ENCODE results near the gene GSG1L.

GSG1L gene

DNA sequence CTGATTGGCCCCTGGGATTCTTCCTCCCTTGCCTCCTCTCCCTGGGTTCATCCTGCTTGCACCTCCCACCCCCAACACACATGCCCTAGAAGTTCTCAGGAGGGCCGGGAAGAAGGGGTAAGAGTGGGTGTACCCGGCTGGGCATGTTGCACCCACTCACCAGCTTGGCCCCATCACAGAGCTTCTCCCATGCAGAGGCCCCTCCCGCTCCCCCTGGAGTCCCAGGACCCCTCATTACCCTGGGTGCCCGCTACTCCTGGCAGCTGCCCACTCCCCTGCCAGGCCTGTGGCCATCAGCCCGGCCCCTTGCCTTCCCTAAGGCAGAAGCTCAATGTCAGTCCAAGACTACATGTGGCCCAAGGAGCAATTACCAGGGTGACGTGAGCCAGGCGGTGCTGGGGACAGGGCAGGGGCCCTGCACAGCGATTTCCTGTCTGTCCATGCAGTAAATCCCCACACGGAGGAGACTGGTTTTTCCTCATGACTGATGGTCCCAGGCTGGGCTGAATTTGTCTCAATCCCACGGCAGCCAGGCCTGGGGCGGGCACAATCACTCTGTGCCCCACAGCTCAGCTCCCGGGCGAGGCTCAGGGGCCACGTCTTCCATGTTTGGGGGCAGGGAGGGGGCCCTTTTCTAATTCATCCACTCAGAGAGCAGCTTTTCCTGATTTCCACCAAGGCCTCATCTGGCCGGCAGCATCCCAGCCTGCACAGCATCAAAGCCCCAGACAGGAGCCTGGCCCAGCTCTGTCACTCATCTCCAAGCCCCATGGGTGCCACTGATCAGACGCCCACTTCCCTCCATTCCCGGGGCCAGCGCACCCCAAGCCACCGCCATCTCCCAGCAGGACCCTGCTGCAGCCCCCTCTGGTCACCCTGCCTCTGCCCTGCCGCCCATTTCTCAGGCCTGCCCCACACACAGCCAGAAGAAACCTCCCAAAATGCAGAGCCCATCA, 278.9 kb downstream of the GSG1L start:
- DNase-seq = no peak

DNA sequence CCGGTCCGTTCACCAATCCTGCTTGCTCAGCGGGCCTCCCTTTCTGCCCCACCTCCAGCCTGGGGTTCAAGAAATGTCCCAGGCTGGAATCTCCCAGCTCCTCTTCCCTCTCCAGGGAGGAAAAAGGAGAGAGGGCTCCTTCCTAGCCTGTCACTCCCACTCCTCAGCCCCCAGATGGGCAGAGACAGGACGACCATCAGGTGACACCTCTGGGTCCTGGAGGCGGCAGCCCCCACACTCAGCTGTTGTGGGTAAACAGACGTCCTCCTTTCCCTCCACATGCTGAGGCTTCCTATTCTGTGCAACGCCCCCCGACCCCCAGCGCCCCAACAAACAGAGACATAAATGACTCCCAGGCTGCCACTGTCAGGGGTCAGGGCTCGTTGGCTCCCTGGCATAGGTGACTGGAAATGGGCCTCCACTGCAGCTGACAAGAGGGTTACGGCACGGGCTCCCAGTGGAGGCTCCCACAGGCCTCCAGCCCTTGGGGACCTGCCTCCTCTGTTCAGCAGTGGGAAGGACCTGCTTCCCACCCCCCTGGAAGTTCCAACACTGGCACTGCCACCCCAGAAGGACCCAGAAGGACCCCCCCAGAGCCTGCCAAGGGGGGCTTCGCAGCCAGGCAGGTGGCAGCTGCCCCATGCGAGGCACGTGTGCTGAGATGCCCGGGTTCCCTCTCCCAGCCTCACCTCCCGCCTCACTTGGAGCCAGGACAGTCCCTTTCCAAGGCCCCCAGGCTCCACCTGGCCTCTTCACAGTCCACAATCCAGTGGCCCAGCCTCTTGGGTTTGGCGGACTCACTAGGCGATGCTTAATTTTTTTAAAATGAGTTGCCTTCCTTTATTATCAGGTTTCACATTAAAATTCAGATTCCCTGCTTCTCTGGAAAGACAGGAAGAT, 281.3 kb downstream of the GSG1L start:
- DNase-seq = no peak

DNA sequence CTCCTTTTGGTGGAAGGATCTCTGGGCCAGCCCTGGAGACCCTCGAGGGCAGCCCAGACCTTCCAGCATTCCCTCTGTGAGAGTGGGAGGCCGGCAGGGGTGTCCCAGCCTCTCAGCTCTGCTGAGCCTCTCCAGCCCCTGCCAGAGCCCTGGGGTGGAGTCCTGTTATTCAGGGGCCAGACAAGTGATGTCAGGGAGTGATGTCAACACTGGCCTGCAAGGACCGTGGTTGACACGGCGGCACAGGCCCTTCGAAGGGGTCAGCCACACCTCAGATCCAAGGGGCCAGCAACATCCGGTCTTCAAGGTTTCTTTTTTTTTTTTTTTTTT, 282.4 kb downstream of the GSG1L start:
- no peak for DNase-seq

DNA sequence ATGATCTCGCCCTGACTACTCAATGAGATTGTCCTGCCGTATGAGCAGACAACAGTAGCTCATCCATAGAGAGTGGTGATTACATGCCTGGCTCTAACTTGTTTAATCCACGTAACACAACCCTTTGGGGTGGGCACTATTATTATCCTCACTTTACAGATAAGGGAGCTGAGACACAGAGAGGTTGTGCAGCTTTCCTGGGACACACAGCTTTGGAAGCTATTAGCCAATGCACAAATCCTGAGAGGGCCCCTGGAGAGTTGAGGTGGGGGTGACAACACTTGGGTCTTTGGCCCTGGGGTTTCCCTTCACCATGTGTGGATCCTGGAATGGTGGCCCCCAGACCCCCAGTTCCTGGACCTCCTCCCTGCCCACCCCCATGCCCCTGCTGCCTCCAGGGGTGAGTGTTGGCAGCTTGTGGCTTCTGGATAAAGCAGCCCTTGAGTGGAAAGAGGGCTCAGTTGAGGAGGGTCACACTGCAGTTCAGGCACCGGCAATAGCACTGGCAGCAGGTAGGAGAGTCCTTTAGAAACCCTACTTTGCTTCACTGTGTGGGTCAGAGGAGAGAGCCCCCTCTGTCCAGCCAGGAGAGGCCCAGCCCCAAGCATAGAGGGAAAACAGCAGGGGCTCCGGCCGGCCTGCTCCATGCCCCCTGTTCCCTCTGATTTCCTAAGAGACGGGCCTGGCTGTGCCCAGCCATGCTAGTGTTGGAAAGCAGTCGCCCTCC, 282.9 kb downstream of the GSG1L start:
- no peak for DNase-seq

DNA sequence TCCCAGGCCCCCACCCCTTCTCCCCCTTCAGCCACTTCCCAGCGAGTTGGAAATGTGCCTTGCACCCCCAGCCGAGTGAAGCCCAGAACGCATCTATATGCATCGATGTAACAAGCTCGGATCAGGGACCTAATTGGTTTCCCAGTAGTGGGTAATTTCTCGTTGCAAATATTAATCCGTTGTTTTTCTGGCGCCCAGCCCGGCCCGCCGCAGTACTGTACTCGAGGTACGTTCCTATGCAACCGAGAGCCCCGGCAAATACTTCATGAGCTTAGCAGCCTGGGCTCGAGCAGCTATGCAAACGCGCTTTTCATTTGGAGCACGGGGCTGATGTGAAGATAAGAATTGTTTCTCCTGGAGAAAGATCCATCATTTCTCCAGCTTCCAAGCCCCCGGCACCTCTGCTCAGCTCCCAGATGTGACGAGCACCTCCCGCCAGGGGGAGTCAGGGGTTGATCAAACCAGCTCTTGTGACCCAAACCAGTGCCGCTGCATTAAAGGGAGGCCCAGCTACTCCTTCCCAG, 283.8 kb downstream of the GSG1L start:
- no peak for DNase-seq

DNA sequence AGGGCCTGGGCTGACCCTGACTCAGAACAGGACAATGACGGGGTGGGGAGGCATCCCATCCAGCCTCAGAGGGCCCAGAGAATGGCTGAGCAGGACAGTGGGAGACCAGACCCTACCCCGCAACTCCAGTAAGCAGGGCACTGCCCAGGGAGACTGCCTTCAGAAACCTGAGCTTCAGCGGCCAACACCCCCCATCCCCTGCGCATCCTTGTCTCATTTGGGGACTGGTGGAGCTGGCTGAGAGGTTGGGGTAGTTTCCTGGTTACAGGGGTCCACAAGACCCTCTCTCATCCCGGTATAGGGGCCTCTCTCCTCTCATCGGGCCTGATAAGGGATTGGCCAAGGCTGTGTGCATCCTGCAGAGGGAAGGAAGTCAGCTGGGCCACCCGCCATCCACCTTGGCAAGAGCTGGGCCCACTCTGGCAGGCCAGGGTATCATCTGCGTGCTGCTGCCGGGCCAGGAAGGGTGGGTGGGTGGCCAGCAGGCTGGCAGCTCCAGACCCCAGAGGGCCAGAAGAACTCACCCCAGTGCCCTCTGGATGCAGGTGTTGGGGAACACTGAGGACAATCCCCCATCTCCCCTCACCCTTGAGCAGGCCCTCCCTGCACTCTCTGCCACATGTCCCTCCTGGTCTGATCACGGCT, 284.5 kb downstream of the GSG1L start:
- DNase-seq = no peak

DNA sequence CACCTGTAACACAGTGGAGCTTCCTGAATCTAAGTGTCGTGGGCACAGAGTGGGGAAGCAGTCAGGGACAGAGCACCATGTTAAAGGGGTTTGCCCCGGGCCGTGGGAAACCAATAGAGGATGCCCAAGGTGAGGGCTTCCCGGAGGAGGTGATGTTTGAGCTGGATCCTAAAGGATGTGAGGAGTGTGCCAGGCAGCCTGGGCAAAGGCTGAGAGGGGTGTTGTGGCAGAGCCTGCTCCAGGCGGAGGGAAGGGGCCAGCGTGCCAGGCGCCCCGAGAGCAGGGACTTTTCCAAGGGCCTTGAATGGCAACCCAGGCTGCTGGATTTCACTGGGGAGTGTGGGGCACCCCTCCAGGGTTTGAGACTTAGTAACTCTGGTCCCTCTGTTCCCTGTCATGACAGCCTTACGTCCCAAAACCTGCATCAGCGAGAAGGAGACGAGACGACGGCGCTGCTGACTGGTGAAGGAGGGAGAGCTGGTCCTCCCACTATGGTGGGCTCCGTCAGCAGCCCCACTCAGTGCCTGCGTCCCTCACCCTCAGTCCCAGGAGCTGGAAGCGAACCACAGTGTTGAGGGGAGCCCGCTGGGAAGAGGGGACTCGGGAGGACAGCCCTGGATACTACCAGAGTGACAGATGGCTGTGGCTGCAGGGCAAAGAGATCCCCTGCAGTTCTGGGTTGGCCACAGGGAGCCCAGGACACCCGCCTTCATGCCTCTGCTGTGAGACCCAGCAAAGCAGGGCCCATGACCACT, 285.2 kb downstream of the GSG1L start:
- DNase-seq = no peak

DNA sequence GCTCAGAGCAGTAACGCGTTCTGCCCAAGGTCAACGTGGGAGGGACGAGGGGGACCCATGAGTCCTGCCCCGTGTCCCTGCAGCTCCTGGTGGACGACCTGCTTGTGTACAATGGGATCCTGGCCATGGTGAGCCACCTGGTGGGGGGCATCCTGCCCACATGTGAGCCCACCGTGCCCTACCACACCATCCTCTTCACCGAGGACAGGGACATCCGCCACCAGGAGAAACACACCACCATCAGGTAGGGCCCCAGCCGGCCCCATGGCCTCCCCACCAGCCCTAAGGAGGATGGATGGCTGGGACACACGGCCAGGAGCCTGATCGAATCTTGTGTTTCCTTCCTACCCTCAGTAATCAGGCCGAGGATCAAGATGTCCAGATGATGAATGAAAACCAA, 286.0 kb downstream of the GSG1L start:
- no peak for DNase-seq

DNA sequence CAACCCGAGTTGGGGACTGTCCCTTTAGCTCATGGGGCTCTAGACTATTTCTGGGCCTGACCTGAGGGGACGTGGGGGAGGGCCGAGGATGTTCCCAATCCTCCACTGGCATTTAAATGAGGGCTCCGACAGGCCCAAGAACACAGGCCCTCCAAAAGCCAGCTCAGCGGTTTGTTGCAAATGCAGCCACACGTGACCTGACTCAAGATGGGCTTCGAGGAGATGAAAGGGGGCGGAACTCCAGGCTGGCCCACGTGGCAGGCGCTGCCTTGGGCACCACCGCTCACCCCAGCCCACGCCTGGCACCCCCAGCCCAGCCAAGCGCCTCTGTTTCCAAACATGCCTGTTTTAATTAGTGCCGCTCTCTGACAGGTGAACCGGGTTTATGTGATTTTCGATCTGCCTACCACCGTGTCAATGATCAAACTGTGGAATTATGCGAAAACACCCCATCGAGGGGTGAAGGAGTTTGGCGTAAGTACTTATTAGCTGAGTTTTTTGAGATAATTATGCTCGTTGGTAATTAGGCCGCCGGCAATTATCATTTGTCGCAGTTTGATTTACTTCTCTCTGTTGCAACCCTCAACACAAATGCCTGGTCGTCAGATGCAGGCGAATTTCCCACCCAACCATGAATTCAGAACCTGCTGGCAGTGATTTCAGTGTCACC, 286.8 kb downstream of the GSG1L start:
- no peak for DNase-seq

DNA sequence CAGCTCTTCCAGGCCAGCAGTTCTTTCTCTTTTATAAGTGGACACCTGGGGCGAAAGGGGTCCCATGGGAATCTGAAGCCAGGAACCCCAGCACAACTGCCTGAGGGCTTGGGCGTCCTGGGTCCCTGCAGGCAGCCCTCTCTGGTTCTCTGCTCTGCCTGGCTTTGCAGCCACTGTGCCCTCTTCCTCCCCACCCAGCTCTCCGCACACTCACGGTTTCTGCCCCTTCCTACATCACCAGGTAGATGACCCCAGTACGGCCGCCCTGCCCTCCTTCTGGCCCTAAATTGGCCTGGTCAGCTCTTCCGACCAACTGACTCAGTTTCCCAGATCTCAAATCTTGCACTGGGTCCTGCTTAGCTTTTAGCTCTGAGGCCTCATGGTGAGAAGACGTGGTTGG, 288.3 kb downstream of the GSG1L start:
- no peak for DNase-seq

DNA sequence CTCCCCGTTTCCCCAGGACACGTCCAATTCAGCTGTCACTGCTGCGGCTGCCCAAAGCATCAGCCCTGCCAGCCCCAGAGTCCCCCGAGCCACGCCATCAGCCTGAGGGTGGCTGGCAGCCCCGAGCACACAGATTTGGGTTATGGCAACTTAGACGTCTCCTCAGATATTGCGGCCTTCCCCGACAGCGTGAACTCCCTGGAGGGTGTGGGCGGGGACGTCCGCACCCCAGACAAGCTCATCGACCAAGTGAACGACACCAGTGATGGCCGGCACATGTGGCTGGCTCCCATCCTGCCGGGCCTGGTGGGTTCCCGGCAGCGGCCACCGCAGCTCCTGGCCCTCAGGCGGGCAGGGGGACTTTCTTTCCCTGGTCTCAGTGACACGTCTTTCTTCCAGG, 288.7 kb downstream of the GSG1L start:
- DNase-seq = no peak

DNA sequence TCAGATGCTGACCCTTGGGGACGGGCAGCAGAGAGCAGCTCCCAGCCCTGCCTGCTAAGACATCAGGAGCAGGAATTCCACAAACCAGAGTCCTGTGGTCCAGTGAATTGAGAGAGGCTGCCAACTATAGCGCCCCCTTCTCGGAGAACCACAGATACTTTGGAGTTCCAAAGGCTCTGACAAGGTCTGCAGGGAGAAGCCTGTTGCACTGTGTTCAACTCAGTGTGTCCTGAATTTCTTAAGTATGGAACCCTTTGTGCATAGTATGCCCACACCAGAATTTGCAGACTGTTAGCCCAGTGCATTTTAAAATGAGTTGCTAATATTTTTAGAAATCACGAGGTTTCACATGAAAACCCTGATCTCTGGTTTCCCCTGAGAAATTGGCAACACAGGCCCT, 290.2 kb downstream of the GSG1L start:
- no peak for DNase-seq

DNA sequence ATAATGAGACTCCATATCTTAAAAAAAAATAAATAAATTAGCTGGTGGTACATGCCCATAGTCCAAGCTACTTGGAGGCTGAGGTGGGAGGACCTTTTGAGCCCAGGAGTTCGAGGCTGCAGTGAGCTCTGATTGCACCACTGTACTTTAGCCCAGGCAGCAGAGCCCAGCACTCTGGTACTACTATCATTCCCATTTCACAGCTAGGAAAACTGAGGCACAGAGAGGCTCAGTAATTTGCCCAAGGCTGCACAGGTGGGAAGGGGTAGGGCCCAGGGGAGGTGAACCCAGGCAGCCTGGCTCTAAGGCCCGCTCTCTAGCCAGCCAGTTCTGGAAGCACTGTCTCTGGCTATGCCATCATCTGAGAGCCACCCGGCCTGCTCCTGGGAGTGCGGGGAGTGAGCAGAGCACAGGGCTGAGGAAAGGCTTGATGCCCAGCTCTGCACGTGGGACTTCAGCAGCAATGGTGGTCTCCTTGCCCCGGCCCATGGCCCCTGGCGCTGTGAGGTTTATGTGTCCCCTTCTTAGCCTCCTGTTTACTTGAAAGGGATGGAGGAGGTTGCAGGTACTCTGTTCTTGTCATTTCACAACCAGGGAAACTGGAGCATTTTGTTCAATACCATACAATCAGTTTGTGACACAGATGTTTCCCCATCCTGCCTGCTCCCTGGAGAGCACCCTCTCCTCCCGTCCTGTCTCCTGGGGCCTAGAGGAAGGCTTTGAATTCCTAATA, 291.3 kb downstream of the GSG1L start:
- DNase-seq = no peak

DNA sequence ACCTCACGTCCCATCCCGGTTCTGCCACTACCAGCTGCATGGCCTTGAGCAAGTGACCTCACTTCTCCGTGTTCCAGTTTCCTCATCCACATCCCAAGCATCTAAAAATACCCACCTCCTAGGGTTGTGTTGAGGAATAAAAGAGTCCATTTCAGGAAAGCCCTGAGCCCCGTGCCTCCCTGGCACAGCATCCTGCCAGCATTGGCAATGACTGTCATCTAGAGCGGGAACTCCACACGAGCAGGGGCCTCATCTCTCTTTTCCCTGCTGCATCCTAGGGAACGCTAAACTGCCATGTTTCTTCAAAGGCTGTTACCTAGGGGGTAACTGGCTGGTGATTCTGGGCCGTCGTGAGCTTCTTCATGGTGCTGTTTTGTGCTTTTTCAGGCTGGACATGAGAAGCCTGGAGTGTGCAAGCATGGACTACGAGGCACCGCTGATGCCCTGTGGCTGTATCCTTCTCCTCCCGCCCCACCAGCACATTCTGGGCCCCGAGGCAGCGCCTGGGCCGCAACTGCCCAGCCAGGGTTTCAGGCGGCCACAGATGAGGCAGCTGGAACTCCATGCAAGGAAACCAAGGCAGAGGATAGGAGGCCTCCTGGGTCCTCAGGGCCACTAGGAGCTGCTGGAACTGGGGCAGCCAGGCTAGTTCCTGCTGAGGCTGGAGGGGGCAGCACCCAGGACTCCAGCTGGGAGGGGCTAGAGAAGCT, 292.2 kb downstream of the GSG1L start:
- DNase-seq = no peak

DNA sequence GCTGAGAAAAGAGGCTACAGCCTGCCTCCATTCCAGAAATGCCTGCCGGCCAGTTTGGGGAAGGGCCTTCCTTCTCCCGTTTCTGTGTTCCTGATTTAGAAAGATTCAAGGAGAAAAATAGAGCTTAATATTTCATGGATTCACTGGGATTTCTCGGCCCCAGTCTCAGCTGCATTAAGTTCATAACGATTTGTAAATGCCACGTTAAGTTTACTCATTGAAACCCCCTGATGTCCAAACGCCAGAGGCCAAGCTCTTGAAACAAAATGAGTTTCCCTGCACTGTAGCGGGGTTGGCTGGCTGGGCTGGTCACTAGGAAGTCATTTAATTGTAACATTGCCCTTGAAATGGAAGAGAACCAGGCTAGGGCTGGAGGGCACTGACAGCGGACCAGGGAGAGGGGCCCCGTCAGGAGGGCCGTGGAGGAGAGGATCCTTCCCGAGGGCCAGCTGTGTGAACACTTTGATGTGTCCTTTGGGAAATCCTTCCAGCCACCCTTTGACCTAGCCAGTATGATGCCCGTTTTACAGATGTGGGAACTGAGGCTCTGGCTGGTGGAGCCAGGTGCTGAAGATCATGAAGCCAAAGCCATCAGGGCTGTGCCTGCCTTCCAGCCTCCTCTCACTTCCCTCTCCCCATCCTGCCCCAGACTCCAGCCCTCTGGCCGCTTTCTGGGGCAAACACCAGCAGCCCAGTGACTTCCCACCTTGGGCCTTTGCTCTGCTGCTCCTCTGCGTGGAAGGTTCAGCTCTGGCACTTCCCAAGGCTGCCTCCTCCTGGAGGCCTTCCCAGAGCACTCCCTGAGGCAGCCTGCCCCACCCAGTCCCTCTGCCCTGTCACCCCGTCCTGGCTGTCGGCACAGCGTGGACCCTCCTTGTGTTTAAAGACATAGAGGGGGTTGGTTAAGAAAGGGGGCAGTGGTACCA, 293.0 kb downstream of the GSG1L start:
- DNase-seq = no peak

DNA sequence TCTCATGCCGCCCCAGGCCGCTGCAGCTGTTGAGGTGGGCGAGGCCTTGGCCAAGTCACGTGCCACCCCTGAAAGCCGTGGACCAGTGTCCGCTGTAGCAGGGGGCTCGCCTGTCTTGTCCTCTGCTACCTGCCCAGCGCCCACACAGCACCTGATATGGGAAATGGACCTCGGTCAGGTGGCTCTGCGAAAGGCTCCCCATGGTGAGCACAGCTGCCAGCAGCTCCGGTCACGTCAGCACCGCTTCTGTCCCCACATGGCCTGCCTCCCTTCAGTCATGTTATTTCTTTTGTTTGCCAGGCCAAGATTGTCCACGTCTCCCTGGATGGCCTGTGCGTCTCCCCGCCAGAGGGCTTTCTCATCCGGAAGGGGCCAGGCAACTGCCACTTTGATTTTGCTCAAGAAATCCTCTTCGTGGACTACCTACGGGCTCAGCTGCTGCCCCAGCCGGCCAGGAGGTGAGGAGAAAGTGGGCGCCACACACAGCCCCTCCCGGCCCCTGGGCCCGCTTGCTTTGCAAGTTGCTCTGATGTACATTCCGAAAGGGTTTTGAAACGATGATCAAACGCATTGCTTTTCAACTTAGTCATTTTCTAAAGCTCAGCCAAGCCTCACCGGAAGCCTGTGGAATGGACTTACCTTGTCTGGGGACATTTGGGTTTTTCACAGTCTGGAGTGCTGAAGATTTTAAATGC, 293.8 kb downstream of the GSG1L start:
- no peak for DNase-seq

DNA sequence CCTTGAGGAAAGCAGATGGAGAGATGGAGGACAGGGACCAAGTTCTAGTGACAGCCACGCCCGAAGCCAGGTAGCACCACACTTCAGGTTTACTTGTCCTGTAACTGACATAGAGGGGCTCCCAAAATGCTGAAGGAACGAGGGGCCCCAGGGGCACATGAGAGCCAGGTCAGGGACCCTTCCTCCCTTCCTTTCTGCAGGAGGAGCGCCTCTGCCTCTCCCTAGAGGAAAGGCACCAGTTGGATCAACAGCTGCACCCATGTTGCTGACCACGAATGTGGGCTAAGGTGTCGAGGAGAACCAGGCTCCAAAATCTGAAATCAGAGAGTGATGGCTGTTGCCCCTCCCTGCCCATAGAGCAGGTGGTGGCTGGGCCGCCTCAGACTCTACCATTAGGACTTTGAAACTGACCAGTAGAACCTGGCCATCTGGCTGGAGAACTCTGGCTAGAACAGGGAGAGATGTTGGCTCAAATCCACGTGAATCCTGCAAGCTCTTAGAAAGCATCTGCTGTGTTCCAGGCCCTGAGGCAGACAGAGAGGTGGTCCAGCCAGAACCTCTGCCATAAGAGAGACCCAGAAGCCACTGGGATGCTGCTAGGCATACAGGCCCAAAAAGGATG, 294.8 kb downstream of the GSG1L start:
- no peak for DNase-seq

Data from central memory CD4-positive, alpha-beta T cell (primary cell).